CD4-positive, alpha-beta T cell treated with Interleukin-6 for 4 hours (primary cell): ENCODE data around the gene LMAN1L.
"Not testable (repeated sequence)": the region's sequence is repeated elsewhere in the genome, so short reads cannot be mapped to it uniquely, and the experiment has no call there.

Source experiments
- DNase-seq: peaks from one replicate; pipeline ENCODE4 v3.0.0-alpha.2; 2020; ENCODE audit warnings: mixed read lengths

LMAN1L gene

DNA sequence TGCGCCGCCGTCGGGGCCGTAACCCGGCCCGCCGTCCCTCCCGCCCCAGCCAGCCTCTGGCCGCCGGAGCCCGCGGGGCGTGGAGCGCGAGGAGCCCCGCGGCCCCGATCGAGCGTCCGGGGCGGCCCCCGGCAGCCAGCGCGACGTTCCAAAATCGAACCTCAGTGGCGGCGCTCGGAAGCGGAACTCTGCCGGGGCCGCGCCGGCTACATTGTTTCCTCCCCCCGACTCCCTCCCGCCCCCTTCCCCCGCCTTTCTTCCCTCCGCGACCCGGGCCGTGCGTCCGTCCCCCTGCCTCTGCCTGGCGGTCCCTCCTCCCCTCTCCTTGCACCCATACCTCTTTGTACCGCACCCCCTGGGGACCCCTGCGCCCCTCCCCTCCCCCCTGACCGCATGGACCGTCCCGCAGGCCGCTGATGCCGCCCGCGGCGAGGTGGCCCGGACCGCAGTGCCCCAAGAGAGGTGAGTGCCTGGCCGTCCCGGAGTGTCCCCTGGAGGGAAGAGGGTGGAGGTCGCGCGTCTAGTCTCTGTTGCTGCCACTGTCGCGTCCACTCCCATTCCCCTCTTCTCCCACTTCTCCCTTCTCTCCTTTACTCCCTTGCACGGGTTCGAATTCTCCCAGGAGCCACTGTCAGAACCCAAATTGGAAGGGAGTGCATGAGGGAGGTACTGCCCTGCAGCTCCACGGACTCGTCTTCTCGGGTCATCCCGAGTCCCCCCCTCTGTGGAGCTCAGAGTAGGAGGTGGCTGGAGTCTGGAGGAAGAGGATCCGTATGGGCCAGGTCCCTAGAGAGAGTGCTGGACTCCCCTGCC is 30.2 kb upstream of the LMAN1L start:
- DNase-seq, result peak; percentile 81

- peak; percentile 51 for DNase-seq
These were observed 29.4 kb upstream of the LMAN1L start for GRCh38 chr15:74783072-74783807.

- DNase-seq, result no peak
These were observed 28.8 kb upstream of the LMAN1L start for GRCh38 chr15:74783808-74784175.

- no peak for DNase-seq
These were observed 28.0 kb upstream of the LMAN1L start for GRCh38 chr15:74784426-74785193.

DNA sequence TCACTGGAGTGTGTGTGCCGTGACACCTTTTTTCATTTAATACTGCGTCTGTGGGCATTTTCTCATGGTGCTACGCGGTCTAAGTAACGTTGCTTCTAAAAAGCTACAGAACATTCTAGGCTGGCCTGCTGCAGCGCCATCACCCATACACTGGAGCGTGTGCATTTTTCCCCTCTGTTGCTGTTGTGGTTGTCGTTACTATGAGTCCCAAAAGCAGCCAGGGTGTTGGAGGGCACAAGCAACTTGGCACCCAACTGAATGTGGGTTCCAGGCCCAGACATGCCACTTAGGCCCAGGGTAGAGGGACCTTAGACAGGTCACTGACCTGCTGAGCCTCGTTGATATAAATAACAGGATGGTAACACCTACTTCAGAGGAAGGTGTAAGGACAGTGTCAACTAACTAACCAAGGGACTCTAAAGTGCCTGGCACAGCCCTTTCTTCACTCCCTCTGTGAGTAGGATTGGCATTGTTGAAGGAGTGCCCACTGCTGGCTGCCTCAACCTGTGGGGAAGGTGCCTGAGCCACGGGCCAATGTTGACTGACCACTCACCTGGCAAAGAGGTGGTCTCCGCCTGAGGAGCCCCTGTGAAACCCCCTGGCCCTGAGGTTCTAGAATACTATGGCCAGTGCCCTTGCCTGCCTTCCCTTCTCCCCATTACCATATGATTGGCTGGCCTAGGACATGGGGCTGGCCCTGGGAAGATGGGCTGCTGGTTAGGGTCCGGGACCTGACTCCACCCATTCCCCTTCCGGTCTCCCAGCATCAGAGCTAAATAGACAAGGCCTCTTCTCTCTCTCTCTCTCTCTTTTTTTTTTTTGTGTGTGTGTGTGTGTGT is 27.2 kb upstream of the LMAN1L start:
- peak; percentile 55 for DNase-seq

- not testable (repeated sequence) for DNase-seq
These were observed 26.6 kb upstream of the LMAN1L start for GRCh38 chr15:74786081-74786480.

DNA sequence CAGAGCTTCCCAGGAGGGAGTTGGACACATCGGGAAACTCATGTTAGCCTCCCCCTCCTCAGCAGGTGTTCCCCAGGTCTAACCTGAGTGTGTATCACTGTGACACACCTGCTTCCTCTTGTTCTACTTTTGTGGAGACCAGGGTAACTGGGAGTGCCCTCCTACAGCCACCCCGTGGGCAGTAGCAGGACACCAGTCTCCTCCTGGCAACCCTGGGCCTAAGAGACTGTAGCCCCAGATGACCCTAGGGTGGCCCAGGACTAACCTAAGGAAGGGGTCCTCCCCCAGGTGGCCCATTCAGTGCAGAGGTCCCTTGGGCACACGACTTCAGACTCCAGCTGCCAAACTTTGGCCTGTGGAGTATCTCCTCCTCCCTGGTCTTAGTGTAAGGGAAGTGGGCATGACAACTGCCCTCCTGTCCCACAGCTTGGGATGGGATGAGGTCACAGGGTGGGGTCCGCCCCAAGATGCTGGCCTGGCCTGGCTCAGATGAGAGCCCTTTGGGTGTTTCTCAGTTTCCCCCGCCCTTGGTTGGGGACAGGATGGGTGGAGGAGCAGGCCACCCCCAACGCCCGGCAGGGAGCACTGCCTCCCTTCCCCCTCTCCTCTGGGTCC is 26.0 kb upstream of the LMAN1L start:
- DNase-seq, result no peak

DNA sequence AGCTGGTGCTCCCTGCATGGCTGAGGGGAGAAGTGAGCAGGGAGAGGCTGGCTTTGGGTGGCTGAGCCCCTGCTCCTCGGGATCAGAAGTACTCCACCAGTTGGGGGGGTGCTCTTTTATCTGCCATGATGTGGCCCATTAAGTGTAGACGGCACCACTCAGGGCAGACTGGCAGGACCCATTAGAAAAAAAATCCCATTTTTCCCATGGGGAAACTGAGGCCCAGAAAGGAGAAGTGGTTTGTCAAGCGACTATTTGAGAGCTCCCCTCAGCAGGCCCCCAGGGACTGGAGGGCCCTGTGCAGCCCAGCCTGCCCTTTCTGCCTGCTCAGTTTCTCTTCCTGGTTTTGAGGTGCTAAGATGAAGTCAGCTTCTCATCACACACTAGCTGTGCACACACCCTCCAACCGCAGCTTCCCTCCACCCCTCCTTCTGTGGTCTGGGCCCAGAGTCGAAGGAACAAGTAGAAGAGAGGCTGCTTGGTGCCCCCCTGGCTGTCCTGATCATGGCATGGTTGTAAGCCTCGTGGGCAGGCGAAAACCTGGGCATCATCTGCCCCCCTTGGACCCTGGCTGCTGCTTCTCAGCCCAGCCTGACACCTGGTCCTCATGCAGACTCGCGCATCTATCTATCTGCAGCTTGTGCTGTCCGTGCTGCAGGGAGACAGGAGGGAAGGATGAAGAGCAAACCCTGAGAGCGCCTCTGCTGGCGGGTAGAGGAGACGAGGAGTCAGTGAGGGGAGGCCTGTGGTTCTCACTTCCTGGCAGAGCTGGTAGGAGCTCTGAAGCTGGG is 25.2 kb upstream of the LMAN1L start:
- peak; percentile 88 for DNase-seq

DNA sequence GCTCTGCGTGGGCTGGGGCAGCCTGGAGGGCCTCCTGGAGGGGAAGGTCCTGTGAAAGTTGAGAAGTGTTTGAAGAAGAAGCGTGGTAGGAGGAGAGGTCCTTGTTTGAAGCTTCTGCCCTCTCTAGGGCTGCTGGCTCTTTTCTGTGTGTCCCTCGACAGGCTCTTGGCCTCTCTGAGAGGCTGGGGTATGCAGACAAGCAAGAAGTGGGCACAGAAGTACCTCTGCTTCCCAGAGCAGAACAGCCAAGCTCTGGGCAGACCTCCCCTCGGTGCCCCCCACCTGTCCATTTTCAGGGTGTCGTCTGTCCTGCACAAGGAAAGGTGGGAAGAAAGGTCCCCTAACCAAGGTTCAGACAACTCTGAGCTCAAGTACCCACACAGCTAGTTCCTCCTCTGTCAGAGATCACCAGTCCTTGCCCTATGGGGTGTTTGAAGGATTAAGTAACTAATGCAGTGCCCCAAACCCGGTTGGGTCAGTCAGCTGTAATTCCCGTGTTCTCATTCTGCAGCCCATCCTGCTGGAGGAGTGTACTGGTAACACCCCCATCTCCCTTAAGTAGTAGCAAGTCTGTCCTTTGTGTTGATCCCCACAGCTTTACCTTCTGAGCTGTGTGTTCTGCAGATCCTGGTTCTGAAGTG is 24.5 kb upstream of the LMAN1L start:
- DNase-seq, result no peak

DNA sequence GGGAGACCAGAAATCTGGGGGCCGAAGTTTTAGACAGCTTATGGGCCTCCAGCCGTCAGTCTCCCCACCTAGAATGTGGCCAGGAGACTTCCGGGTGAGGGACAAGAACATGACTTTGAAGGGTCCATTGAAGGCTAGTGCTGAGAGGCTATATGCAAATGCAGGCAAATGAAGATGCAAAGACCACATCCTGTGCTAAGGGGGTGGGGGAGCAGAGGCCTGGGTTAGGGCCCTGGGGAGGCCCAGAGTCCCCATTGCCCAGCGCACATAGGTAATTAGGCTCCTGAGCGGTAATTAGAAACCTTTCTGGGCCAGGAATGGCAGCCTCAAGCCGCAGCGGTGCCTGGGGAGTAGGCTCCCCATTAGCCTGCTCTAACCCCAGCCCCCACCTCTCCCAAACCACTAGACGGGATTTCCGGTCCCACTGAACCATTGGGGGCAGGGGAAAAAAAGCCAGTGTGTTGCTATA is 23.9 kb upstream of the LMAN1L start:
- DNase-seq, result peak; percentile 71

DNA sequence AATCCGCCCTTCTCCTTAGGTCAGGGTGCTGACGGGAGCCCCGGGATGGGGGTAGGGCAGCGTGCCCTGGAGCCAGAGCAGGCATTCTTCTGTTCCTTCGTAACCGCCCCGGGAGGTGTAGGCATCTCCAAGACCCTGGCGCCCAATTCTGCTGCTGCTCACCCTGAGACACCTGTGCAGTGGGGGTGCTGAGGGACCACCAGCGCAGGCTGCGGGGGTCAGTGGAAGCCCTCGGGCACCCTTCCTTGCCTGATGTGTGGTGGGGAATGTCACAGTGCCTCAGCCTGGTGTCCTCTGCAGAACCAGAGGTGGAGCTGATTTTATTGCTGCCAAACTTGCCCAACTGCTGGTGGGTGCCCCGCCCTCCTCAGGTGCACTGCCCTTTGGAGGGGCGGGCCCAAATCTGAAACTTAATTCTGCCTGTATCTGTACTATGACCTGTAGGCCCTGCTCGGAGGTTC is 23.4 kb upstream of the LMAN1L start:
- DNase-seq, result peak; percentile 59

DNA sequence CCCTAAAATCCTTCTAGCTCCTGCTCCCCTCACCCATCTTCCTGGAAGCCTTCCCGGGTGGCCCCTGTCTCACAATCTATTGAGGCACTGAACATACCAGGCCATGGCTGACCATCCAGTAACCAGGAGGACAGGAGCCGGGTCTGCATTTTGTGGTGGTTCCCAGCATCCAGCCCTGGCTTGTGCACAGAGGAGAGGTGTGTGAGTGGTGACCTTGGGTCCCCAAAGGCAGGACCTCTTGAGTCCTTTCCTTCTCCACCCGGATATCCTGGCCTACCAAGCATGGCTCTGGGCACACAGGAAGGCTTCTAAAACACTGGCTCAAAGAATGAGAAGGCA is 22.9 kb upstream of the LMAN1L start:
- DNase-seq, result no peak

DNA sequence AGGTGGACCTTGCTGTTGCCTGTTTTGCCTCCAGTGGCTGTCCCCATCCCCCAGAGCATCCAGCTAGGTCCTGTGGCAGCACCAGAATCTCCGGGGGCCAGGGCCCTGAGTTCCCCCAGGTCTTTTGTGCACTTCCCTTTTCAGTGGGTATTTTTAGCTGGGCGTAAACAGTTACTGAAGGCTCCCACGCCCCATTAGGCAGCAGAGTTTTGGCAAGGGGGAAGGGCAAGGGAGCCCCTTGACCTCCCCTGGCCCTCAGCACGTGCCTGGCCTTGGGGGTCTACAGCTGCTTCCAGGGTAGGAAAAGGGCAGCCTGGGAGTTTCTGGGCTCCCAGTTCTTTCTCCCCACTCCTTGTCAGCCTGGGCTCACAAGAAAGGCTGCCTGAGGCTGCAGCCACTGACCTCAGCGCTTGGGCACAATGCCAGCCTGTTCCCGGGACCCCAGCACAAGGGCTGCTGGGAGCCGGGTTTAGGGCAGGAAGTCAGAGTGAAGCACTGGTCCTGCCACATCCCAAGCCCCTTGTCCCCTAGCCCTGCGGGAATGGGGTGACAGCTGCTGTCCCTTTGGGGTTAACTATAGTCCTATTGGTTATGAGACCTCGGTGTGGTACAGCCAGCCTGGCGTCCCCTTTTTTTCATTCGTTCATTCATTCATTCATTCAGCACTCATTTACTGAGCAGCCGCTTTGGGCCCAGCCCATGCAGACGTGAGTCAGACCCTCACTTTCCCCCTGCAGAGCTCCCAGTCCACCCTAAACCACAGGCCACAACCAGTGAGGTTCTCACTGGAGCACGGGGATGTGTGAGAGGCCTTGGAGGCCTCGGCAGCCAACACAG is 22.3 kb upstream of the LMAN1L start:
- DNase-seq, result peak; percentile 58

- DNase-seq, result no peak
These were observed 21.6 kb upstream of the LMAN1L start for GRCh38 chr15:74791007-74791406.

DNA sequence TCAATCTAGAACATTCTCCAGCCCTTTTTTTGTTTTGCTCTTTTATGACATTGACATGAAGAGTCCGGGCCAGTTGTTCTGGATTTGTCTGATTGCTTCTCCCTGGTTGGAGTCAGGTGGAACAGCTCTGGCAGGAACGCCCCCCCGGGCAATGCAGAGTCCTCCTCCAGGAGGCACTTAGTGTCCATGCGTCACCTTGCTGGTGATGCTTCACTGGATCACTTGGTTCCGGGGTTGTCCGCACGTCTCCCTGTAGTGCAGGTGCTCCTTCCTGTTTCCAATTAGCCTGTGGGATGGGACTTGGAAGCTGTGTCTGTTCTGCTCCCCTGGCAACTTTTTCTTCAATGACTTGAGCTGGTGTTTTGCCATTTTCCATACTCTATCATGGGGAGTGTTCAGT is 21.0 kb upstream of the LMAN1L start:
- no peak for DNase-seq

GRCh38 chr15:74792227-74793016 is 20.2 kb upstream of the LMAN1L start:
- DNase-seq, result peak; percentile 33

- DNase-seq, result peak; percentile 87
These were observed 19.3 kb upstream of the LMAN1L start for GRCh38 chr15:74793135-74794028.
